CD4-positive, CD25-positive, alpha-beta regulatory T cell (primary cell): ENCODE results near the gene CEBPG. TPM values are rescaled to one million over a fixed set of nuclear protein-coding genes. Genes with fewer than 3 reads are reported as not detected.

Source experiments
- ATAC-seq, 2 donors: fragments of 150-1000 bp; cut with Tn5 transposase; one replicate each; pipeline ENCODE4 v1.10.0; 2021; ENCODE audit warnings: low read depth in 2 of 2, moderate number of reproducible peaks in 2 of 2, moderate library complexity in 1 of 2
- DNase-seq, 3 donors: peaks; one replicate each; pipeline versions ENCODE4 v3.0.0 to v3.0.0-alpha.2; 2012 to 2022; ENCODE audit warnings: mixed read lengths in 1 of 3
- H3K27ac ChIP-seq: one replicate; pipeline ENCODE4 v1.7.0; 2013; ENCODE audit warnings: mild to moderate bottlenecking, low read length; ENCODE audit not compliant: insufficient read depth, poor library complexity, severe bottlenecking
- H3K27me3 ChIP-seq: one replicate; pipeline ENCODE4 v1.7.0; 2013; ENCODE audit warnings: low read length; ENCODE audit not compliant: control insufficient read depth, insufficient read depth
- H3K36me3 ChIP-seq: one replicate; pipeline ENCODE4 v1.7.0; 2013; ENCODE audit warnings: mild to moderate bottlenecking, low read length, moderate library complexity; ENCODE audit not compliant: control insufficient read depth, insufficient read depth
- H3K4me1 ChIP-seq: 2 replicates; pipeline ENCODE4 v1.7.0; 2013; ENCODE audit warnings: mild to moderate bottlenecking, low read length; ENCODE audit not compliant: insufficient read depth, control insufficient read depth, poor library complexity, severe bottlenecking
- H3K4me3 ChIP-seq: one replicate; pipeline ENCODE4 v1.7.0; 2013; ENCODE audit warnings: low read depth, mild to moderate bottlenecking, low read length, moderate library complexity
- H3K9me3 ChIP-seq, 2 experiments: 1 replicate in 1 of 2; 2 replicates in 1 of 2; pipeline ENCODE4 v1.7.0; 2013; ENCODE audit warnings: low read length in 2 of 2, mild to moderate bottlenecking in 1 of 2, moderate library complexity in 1 of 2; ENCODE audit not compliant: control insufficient read depth in 2 of 2
- H3K27ac Mint-ChIP-seq, 3 donors: one replicate each; pipeline ENCODE4 v1.8.0; 2020 to 2022; ENCODE audit warnings: mild to moderate bottlenecking in 3 of 3, mixed read lengths in 3 of 3, moderate library complexity in 2 of 3
- H3K27me3 Mint-ChIP-seq: one replicate; pipeline ENCODE4 v1.8.0; 2022; ENCODE audit warnings: mild to moderate bottlenecking, mixed read lengths
- H3K36me3 Mint-ChIP-seq: one replicate; pipeline ENCODE4 v1.8.0; 2020; ENCODE audit warnings: mixed read lengths
- H3K4me1 Mint-ChIP-seq, 4 donors: one replicate each; pipeline ENCODE4 v1.8.0; 2020 to 2022; ENCODE audit warnings: mixed read lengths in 4 of 4, mild to moderate bottlenecking in 1 of 4
- H3K4me3 Mint-ChIP-seq, 4 donors: one replicate each; pipeline ENCODE4 v1.8.0; 2020 to 2022; ENCODE audit warnings: mild to moderate bottlenecking in 4 of 4, mixed read lengths in 4 of 4, moderate library complexity in 3 of 4
- H3K9me3 Mint-ChIP-seq, 7 donors: one replicate each; pipeline ENCODE4 v1.8.0; 2020 to 2022; ENCODE audit warnings: mixed read lengths in 7 of 7, mild to moderate bottlenecking in 3 of 7, moderate library complexity in 2 of 7
- polyA plus RNA-seq, 4 donors: library from polyadenylated mRNA; unstranded; fragments of 300-500 nt; fragmentation: Illumina TruSeq; gene quantifications; one replicate each; pipeline ENCODE4 v1.2.3, GENCODE V29; 2021
- total RNA-seq: library from RNA; stranded (reverse); gene quantifications from one replicate; pipeline ENCODE4 v1.2.3, GENCODE V29; 2022

Gene CEBPG
- total and polyA plus RNA-seq, 5 donors from 2014 or later: 10.5 to 19.9 (median 14.1) TPM

DNA sequence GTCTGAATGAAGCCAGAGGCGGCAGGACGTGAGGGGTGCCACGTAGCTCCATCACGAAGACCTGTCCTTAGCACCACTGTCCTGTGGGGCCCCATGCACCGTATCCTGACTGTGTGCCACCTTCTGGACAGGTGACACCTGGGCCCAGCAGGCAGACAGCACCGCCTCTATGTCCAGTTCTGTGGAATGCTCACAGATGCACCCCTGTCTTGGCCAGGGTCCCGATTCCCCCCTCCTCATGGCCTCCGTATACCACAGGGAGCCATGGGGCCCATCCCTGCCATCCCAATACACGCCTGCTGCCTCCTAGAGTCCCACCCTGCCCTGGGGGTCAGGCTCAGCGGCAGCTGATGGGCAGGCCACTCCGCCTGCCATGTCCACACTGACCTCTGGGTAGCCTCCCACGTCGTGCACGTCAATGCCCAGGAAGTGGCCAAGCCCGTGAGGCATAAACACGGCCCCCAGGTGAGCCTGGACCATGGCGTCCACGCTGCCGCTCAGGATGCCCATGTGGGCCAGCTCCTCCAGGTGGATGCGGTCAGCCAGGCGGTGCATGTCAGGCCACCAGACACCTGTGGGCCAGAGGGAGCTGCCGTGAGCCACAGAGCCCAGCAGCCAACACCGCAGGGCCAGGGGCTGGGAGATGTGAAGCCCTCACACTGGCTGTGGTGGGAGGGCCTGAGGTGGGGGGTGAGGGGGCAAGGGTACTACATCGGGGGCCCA is 17.6 kb downstream of the CEBPG start:
- Mint-ChIP-seq H3K27ac (no peak overlapping the region), H3K4me1 (peaks cover 0 to 3% (median 0%) of the 10 kb centered on the region in 4 donors), H3K36me3 (peaks cover 8% of the 10 kb centered on the region), H3K27me3 (no peaks in the 10 kb centered on the region), H3K4me3 (no peak overlapping the region), H3K9me3 (no peaks in the 10 kb centered on the region)
- no peak overlapping the region for H3K27ac ChIP-seq
- ATAC-seq (no peak), DNase-seq (no peak)
- no peaks in the 10 kb centered on the region for H3K9me3 ChIP-seq
- H3K27me3 ChIP-seq: no peaks in the 10 kb centered on the region
- H3K4me3 ChIP-seq: no peak overlapping the region
- H3K36me3 ChIP-seq: peaks cover 6% of the 10 kb centered on the region
- H3K4me1 ChIP-seq: no peaks in the 10 kb centered on the region

GRCh38 chr19:33391631-33392249 is 18.2 kb downstream of the CEBPG start:
- Mint-ChIP-seq H3K27me3 (no peaks in the 10 kb centered on the region), H3K27ac (no peak overlapping the region), H3K9me3 (no peaks in the 10 kb centered on the region), H3K4me3 (no peak overlapping the region), H3K4me1 (peaks cover 0 to 3% (median 0%) of the 10 kb centered on the region in 4 donors), H3K36me3 (peaks cover 7% of the 10 kb centered on the region)
- Histone ChIP-seq H3K27me3 (no peaks in the 10 kb centered on the region), H3K9me3 (no peaks in the 10 kb centered on the region), H3K36me3 (peaks cover 5% of the 10 kb centered on the region), H3K4me1 (no peaks in the 10 kb centered on the region), H3K27ac (no peak overlapping the region), H3K4me3 (no peak overlapping the region)
- ATAC-seq: no peak
- no peak for DNase-seq

DNA sequence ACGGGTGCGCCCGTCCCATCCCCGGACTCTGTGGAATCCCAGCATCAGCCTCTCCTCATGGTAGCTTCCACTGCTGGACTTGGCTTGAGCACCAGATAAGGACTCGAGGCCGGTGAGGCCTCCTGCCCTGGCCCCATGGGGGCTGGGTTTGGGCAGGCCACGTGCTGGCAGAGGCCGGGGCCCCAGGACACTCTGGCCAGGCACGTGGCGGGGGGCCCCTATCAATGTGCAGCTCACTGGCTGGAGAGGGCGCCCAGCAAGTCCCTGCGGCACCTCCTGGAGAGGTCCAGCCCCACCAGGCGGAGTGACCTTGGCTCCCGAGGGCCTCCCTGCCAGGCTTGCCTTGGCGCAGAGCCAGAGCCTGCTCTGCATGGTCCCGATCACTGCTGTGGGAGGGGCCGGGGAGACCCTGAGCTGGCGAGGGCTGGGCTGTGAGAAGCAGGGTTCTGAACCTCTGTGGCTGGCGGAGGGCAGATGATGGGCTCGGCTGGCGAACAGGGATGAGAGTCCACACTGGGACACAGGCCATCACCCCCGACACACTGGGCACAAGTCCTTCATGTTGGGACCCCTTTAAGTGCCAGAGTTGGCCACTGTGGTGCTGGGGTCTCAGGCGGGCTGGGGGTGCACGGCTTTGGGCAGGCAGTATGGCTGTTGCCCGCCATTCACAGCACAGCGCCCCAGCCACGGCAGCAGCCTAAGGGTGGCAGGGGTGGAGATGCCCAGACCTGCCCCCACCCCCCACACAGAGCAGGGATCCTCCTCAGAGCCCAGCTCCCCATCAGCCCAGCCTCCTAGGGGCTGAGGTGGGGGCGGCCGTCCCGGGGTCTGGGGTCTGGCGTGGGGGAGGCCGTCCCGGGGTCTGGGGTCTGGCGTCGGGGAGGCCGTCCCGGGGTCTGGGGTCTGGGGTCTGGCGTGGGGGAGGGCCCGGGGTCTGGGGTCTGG is 19.1 kb downstream of the CEBPG start:
- H3K27ac ChIP-seq: no peak overlapping the region
- no peaks in the 10 kb centered on the region for H3K9me3 ChIP-seq
- Mint-ChIP-seq H3K27ac (no peak overlapping the region), H3K36me3 (no peaks in the 10 kb centered on the region), H3K4me3 (no peak overlapping the region), H3K4me1 (no peaks in the 10 kb centered on the region), H3K9me3 (no peaks in the 10 kb centered on the region), H3K27me3 (no peaks in the 10 kb centered on the region)
- H3K27me3 ChIP-seq: no peaks in the 10 kb centered on the region
- no peaks in the 10 kb centered on the region for H3K36me3 ChIP-seq
- no peaks in the 10 kb centered on the region for H3K4me1 ChIP-seq
- no peak overlapping the region for H3K4me3 ChIP-seq
- ATAC-seq (no peak), DNase-seq (no peak)

DNA sequence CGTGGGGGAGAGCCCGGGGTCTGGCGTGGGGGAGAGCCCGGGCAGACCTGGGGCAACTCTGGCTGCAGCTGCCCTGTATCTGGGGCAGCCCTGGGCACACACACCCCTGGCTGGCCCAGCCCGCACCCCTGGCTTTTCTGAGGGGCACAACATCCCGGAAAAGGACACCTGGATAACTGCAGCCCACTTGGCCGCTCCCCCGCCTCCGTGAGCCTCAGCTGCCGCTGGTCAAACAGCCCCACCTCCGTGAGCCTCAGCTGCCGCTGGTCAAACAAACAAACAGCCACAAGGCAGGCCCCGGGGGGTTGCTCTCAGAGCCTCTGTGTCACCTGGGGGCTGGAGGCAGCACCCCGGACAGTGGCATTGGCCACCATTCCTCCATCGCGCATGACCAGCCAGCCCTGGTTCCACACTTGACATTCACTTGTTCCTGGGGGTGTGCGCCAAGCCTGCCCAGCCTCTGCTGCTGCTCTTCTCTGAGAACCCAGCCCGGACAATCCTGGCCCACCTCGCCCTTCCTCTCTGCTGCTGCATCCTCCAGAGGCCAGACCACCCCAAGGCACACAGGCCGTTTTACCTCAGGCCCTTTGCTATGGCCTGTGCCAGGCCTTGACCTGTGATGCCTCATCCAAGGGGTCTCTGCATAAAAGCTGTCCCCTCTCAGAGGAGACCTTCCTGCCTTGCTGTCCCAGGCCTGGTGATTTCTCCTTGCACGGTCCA is 19.9 kb downstream of the CEBPG start:
- Mint-ChIP-seq H3K36me3 (no peaks in the 10 kb centered on the region), H3K4me3 (no peak overlapping the region), H3K27me3 (no peaks in the 10 kb centered on the region), H3K9me3 (no peaks in the 10 kb centered on the region), H3K27ac (peak overlapping the region in 1 of 3 donors; percentile 67), H3K4me1 (no peaks in the 10 kb centered on the region)
- Histone ChIP-seq H3K4me3 (no peak overlapping the region), H3K9me3 (no peaks in the 10 kb centered on the region), H3K36me3 (no peaks in the 10 kb centered on the region), H3K4me1 (no peaks in the 10 kb centered on the region), H3K27ac (no peak overlapping the region), H3K27me3 (no peaks in the 10 kb centered on the region)
- DNase-seq: no peak
- ATAC-seq: no peak

GRCh38 chr19:33394006-33394722 is 20.7 kb downstream of the CEBPG start:
- Mint-ChIP-seq H3K27me3 (no peaks in the 10 kb centered on the region), H3K27ac (peak overlapping the region in 1 of 3 donors; percentile 67), H3K4me3 (no peak overlapping the region), H3K4me1 (no peaks in the 10 kb centered on the region), H3K9me3 (no peaks in the 10 kb centered on the region), H3K36me3 (no peaks in the 10 kb centered on the region)
- Histone ChIP-seq H3K36me3 (no peaks in the 10 kb centered on the region), H3K27me3 (no peaks in the 10 kb centered on the region), H3K27ac (no peak overlapping the region), H3K9me3 (no peaks in the 10 kb centered on the region), H3K4me1 (no peaks in the 10 kb centered on the region), H3K4me3 (no peak overlapping the region)
- ATAC-seq (no peak), DNase-seq (no peak)

DNA sequence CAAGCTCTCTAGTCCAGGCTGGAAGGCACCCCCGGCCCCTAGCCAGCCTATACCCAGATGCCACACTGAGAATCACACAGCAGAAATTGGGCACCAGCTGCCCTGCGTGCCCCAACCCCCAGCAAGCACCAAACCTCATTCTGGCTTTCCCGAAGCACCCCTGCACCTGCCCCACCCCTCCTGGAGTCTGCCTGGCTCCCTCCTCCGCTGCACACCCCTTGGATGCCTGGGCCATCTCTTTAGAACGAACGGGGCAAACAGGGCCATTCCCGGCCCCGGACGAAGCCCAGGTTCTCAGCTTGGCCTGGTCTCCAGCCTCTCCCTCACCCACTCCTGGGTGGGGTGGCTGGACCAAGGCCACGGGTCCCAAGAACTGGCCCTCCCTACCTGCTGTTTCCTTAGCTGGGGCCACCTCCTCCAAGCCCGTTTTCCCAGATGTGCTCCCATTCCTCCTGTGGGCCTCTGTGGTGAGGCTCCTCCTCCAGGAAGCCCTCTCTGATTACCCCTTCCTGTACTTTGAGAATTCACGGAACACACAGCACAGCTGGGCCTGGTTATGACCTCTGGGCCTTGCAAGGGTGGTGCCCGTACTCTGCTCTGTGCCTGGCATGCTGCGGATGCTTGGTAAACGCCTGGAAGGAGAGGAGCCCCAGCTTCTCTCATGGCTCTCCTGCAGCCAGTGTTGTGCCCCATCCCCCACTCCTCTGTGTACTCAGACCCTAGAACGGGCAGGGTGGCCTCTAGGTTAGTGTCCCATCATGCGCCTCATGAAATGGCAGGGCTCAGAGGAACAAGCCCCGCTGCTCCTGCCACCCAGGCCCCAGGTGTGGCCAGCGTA is 21.4 kb downstream of the CEBPG start:
- H3K4me3 Mint-ChIP-seq: no peak overlapping the region
- Histone ChIP-seq H3K4me3 (no peak overlapping the region), H3K36me3 (no peaks in the 10 kb centered on the region), H3K27ac (no peak overlapping the region), H3K4me1 (no peaks in the 10 kb centered on the region), H3K27me3 (no peaks in the 10 kb centered on the region), H3K9me3 (no peaks in the 10 kb centered on the region)
- no peaks in the 10 kb centered on the region for H3K27me3 Mint-ChIP-seq
- ATAC-seq (no peak), DNase-seq (no peak)
- no peaks in the 10 kb centered on the region for H3K36me3 Mint-ChIP-seq
- H3K9me3 Mint-ChIP-seq: no peaks in the 10 kb centered on the region
- H3K27ac Mint-ChIP-seq: peak overlapping the region in 1 of 3 donors; percentile 15
- no peaks in the 10 kb centered on the region for H3K4me1 Mint-ChIP-seq
